OCI-LY1 (cell line): Measurements from ENCODE around the gene CPNE7.
A peak's percentile ranks its signal among the peaks of the same experiment; 100 is the strongest.

Source experiments
- H2AFZ ChIP-seq: fragments of 200-600 bp; sonication (generic), shearing (Covaris generic); 2 replicates; pipeline ENCODE4 v1.6.0; 2014; ENCODE audit warnings: antibody characterized with exemption, mild to moderate bottlenecking, low read length
- H3F3A ChIP-seq: fragments of 200-600 bp; sonication (generic), shearing (Covaris generic); 2 replicates; pipeline ENCODE4 v1.6.0; 2014; ENCODE audit warnings: mild to moderate bottlenecking, antibody characterized with exemption, low read length, moderate library complexity; ENCODE audit not compliant: insufficient read depth
- H3K27ac ChIP-seq: fragments of 200-600 bp; sonication (generic); 2 replicates; pipeline ENCODE4 v1.5.1; 2014; ENCODE audit warnings: low read length, mixed run types, mild to moderate bottlenecking, low read depth; ENCODE audit not compliant: poor library complexity, severe bottlenecking
- H3K27me3 ChIP-seq: fragments of 200-600 bp; sonication (generic); 2 replicates; pipeline ENCODE4 v1.6.0; 2014; ENCODE audit warnings: antibody characterized with exemption, mild to moderate bottlenecking, low read length, moderate library complexity; ENCODE audit not compliant: insufficient read depth
- H3K36me3 ChIP-seq: fragments of 200-600 bp; sonication (generic); 2 replicates; pipeline ENCODE4 v1.6.1; 2014; ENCODE audit warnings: mild to moderate bottlenecking, antibody characterized with exemption, low read length, moderate library complexity, mixed read lengths; ENCODE audit not compliant: insufficient read depth
- H3K4me1 ChIP-seq: fragments of 200-600 bp; sonication (generic); 2 replicates; pipeline ENCODE4 v1.5.1; 2014; ENCODE audit warnings: mild to moderate bottlenecking, low read length, moderate library complexity; ENCODE audit not compliant: insufficient read depth, severe bottlenecking
- H3K4me2 ChIP-seq: fragments of 200-600 bp; sonication (generic), shearing (Covaris generic); 2 replicates; pipeline ENCODE4 v1.6.1; 2014; ENCODE audit warnings: low read length
- H3K4me3 ChIP-seq: fragments of 200-600 bp; sonication (generic); 2 replicates; pipeline ENCODE4 v1.5.1; 2014; ENCODE audit warnings: low read length, low read depth, mild to moderate bottlenecking, mixed read lengths; ENCODE audit not compliant: poor library complexity, severe bottlenecking
- H3K79me2 ChIP-seq: fragments of 200-600 bp; shearing (Covaris generic); 2 replicates; pipeline ENCODE4 v1.6.1; 2016; ENCODE audit warnings: mixed run types, low read length, mixed read lengths; ENCODE audit not compliant: insufficient read depth
- H3K9ac ChIP-seq: fragments of 200-600 bp; sonication (generic), shearing (Covaris generic); 2 replicates; pipeline ENCODE4 v1.6.1; 2014; ENCODE audit warnings: mild to moderate bottlenecking, low read length, mixed read lengths
- H3K9me2 ChIP-seq: fragments of 200-600 bp; sonication (generic), shearing (Covaris generic); 2 replicates; pipeline ENCODE4 v1.6.1; 2014; ENCODE audit warnings: low read depth, mild to moderate bottlenecking, low read length, mixed read lengths
- H3K9me3 ChIP-seq: fragments of 200-600 bp; shearing (Covaris generic); 2 replicates; pipeline ENCODE4 v1.6.1; 2014; ENCODE audit warnings: low read length, mixed read lengths
- H4K20me1 ChIP-seq: fragments of 200-600 bp; sonication (generic), shearing (Covaris generic); 2 replicates; pipeline ENCODE4 v1.6.0; 2016; ENCODE audit warnings: mild to moderate bottlenecking, low read length; ENCODE audit not compliant: insufficient read depth
- EZH2 ChIP-seq: fragments of 200-600 bp; sonication (generic), shearing (Covaris generic); IDR thresholded peaks from 2 replicates; pipeline ENCODE4 v1.8.0; 2017; ENCODE audit warnings: borderline replicate concordance, mixed run types, mild to moderate bottlenecking, antibody characterized with exemption, low read length, moderate library complexity, mixed read lengths
- TF ChIP-seq, protein P1 (sequence below): fragments of 200-600 bp; sonication (generic), shearing (Covaris generic); IDR thresholded peaks from 2 replicates; pipeline ENCODE4 v1.5.1; 2017; ENCODE audit warnings: mild to moderate bottlenecking, antibody characterized with exemption, low read length, moderate library complexity, mixed read lengths

Gene CPNE7

GRCh38 chr16:89561142-89561883 is 14.2 kb upstream of the CPNE7 start:
- TF ChIP-seq, protein P1, sequence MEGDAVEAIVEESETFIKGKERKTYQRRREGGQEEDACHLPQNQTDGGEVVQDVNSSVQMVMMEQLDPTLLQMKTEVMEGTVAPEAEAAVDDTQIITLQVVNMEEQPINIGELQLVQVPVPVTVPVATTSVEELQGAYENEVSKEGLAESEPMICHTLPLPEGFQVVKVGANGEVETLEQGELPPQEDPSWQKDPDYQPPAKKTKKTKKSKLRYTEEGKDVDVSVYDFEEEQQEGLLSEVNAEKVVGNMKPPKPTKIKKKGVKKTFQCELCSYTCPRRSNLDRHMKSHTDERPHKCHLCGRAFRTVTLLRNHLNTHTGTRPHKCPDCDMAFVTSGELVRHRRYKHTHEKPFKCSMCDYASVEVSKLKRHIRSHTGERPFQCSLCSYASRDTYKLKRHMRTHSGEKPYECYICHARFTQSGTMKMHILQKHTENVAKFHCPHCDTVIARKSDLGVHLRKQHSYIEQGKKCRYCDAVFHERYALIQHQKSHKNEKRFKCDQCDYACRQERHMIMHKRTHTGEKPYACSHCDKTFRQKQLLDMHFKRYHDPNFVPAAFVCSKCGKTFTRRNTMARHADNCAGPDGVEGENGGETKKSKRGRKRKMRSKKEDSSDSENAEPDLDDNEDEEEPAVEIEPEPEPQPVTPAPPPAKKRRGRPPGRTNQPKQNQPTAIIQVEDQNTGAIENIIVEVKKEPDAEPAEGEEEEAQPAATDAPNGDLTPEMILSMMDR = no peak
- no peak for TF ChIP-seq EZH2
- peak overlapping the region; percentile 98 for H3K9ac ChIP-seq
- peak overlapping the region; percentile 25 for H3K27ac ChIP-seq
- H3K27me3 ChIP-seq = no peaks in the 10 kb centered on the region
- peaks cover 24% of the 10 kb centered on the region for H3F3A ChIP-seq
- H2AFZ ChIP-seq = no peak overlapping the region
- H4K20me1 ChIP-seq = no peaks in the 10 kb centered on the region
- H3K4me3 ChIP-seq = peak overlapping the region; percentile 99
- H3K4me1 ChIP-seq = peaks cover 58% of the 10 kb centered on the region
- H3K36me3 ChIP-seq = peaks cover 53% of the 10 kb centered on the region
- H3K79me2 ChIP-seq = peaks cover 4% of the 10 kb centered on the region; the same call in 1 of the 2 replicates
- H3K9me3 ChIP-seq = no peaks in the 10 kb centered on the region
- no peaks in the 10 kb centered on the region for H3K9me2 ChIP-seq
- peak overlapping the region; percentile 92 for H3K4me2 ChIP-seq

DNA sequence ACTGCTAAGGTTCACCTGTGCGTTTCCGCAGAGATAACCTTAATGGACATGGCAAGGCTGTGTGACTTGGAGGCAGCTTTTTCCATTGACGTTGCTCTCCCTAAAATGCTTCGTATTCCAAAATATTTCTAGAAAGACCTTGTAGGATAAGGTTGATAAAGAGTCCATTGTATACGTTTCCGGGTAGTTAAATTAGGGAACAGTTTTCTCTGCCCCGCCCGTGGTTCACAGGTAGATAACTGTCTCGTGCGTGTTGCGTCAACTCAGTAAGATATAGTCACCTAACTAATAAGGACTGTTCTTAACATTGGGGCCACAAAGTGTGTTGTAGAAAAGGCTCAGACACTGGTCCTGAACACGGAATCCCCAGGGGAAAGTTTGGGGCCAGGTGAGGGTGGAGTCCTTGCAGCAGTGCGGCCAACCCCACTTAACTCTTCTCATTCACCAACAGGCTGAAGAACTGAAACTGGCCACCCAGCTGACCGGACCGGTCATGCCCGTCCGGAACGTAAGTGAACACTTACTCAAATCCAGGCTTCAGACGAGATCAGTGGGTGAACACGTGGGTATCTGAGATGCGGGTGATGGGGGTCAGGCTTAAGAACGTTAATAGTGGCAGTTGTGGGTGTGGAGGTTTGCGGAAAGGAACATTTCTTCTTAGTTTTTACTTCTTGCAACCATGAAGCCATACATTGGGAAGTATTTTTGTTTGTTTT is 13.5 kb upstream of the CPNE7 start:
- TF ChIP-seq EZH2 = no peak
- TF ChIP-seq, protein P1 = no peak
- Histone ChIP-seq H3K27me3 (no peaks in the 10 kb centered on the region), H3K9me2 (no peaks in the 10 kb centered on the region), H3F3A (peaks cover 31% of the 10 kb centered on the region), H2AFZ (no peak overlapping the region), H3K9ac (peak overlapping the region; percentile 98), H3K79me2 (peaks cover 4% of the 10 kb centered on the region; the same call in 1 of the 2 replicates), H4K20me1 (no peaks in the 10 kb centered on the region), H3K4me2 (peak overlapping the region; percentile 92), H3K27ac (peak overlapping the region; percentile 15), H3K4me3 (peak overlapping the region; percentile 99), H3K9me3 (no peaks in the 10 kb centered on the region), H3K36me3 (peaks cover 47% of the 10 kb centered on the region), H3K4me1 (peaks cover 58% of the 10 kb centered on the region)

- Histone ChIP-seq H3F3A (peaks cover 31% of the 10 kb centered on the region), H3K4me3 (peak overlapping the region; percentile 99), H4K20me1 (no peaks in the 10 kb centered on the region), H3K9ac (peak overlapping the region; percentile 98; the same call in 1 of the 2 replicates), H3K36me3 (peaks cover 44% of the 10 kb centered on the region), H2AFZ (no peak overlapping the region), H3K4me1 (peaks cover 53% of the 10 kb centered on the region), H3K9me3 (no peaks in the 10 kb centered on the region), H3K79me2 (peaks cover 4% of the 10 kb centered on the region; the same call in 1 of the 2 replicates), H3K4me2 (peak overlapping the region; percentile 92), H3K27me3 (no peaks in the 10 kb centered on the region), H3K9me2 (no peaks in the 10 kb centered on the region), H3K27ac (no peak overlapping the region)
- TF ChIP-seq, protein P1 = no peak
- TF ChIP-seq EZH2 = no peak
Measured at GRCh38 chr16:89562939-89563338, 12.6 kb upstream of the CPNE7 start.
